Neuronal stem cell (in vitro differentiated cells): ENCODE results near the gene POLN.

Experiments
- DNase-seq: peaks from one replicate; pipeline ENCODE4 v3.0.0-alpha.2; 2013; ENCODE audit warnings: low spot score
- H2AFZ ChIP-seq: one replicate; pipeline ENCODE4 v1.6.1; 2013; ENCODE audit warnings: mild to moderate bottlenecking, low read length, inconsistent platforms
- H2AK5ac ChIP-seq: 2 replicates; pipeline ENCODE4 v1.6.1; 2013; ENCODE audit warnings: low read depth, mild to moderate bottlenecking, inconsistent platforms, low read length, moderate library complexity, mixed read lengths
- H2BK120ac ChIP-seq: 2 replicates; pipeline ENCODE4 v1.6.1; 2013; ENCODE audit warnings: low read depth, mild to moderate bottlenecking, inconsistent platforms, low read length, moderate library complexity, mixed read lengths
- H2BK12ac ChIP-seq: one replicate; pipeline ENCODE4 v1.6.1; 2013; ENCODE audit warnings: low read length, inconsistent platforms
- H2BK15ac ChIP-seq: 2 replicates; pipeline ENCODE4 v1.6.1; 2013; ENCODE audit warnings: mild to moderate bottlenecking, low read length, inconsistent platforms, mixed read lengths
- H2BK5ac ChIP-seq: one replicate; pipeline ENCODE4 v1.6.1; 2013; ENCODE audit warnings: inconsistent platforms, mild to moderate bottlenecking, low read length, moderate library complexity
- H3K14ac ChIP-seq: one replicate; pipeline ENCODE4 v1.6.1; 2013; ENCODE audit warnings: low read length, inconsistent platforms
- H3K18ac ChIP-seq: 2 replicates; pipeline ENCODE4 v1.6.1; 2013; ENCODE audit warnings: low read length, inconsistent platforms
- H3K23ac ChIP-seq: 2 replicates; pipeline ENCODE4 v1.6.1; 2013; ENCODE audit warnings: low read depth, mild to moderate bottlenecking, mixed read lengths, low read length, inconsistent platforms; ENCODE audit not compliant: poor library complexity
- H3K27ac ChIP-seq: replicated peaks from 3 replicates; pipeline ENCODE4 v1.5.1; 2013; ENCODE audit warnings: low read length, inconsistent platforms
- H3K27me3 ChIP-seq, 3 experiments: 2 replicates each; pipeline ENCODE4 v1.6.1; 2013; ENCODE audit warnings: low read length in 3 of 3, mild to moderate bottlenecking in 2 of 3, inconsistent platforms in 1 of 3, low read depth in 1 of 3, mixed read lengths in 1 of 3, moderate library complexity in 1 of 3; ENCODE audit not compliant: control insufficient read depth in 3 of 3, insufficient read depth in 3 of 3
- H3K36me3 ChIP-seq, 2 donors: replicated peaks in 1 of 2; 2 replicates each; pipeline ENCODE4 v1.6.1; 2013; ENCODE audit warnings: low read length in 2 of 2; ENCODE audit not compliant: control insufficient read depth in 2 of 2, insufficient read depth in 2 of 2
- H3K4ac ChIP-seq: 2 replicates; pipeline ENCODE4 v1.6.1; 2013; ENCODE audit warnings: inconsistent platforms, mild to moderate bottlenecking, low read length, moderate library complexity
- H3K4me1 ChIP-seq, 2 donors: 1 replicate in 1 of 2; 2 replicates in 1 of 2; pipeline ENCODE4 v1.6.1; 2013; ENCODE audit warnings: low read length in 2 of 2, low read depth in 1 of 2; ENCODE audit not compliant: control insufficient read depth in 2 of 2, insufficient read depth in 1 of 2
- H3K4me2 ChIP-seq: one replicate; pipeline ENCODE4 v1.6.1; 2013; ENCODE audit warnings: mild to moderate bottlenecking, low read length, inconsistent platforms; ENCODE audit not compliant: insufficient read depth, poor library complexity, severe bottlenecking
- H3K4me3 ChIP-seq, 2 donors: 2 replicates each; pipeline ENCODE4 v1.5.1; 2013; ENCODE audit warnings: low read length in 2 of 2, mild to moderate bottlenecking in 2 of 2, inconsistent platforms in 1 of 2, moderate library complexity in 1 of 2
- H3K79me1 ChIP-seq: one replicate; pipeline ENCODE4 v1.6.1; 2013; ENCODE audit warnings: low read depth, mild to moderate bottlenecking, inconsistent platforms, low read length, moderate library complexity
- H3K9ac ChIP-seq: one replicate; pipeline ENCODE4 v1.6.1; 2013; ENCODE audit warnings: mild to moderate bottlenecking, low read depth, low read length, inconsistent platforms; ENCODE audit not compliant: poor library complexity
- H3K9me3 ChIP-seq, 2 donors: replicated peaks in 1 of 2; 2 replicates each; pipeline versions ENCODE3 to v1.6.1; 2013; ENCODE audit warnings: low read length in 2 of 2, mild to moderate bottlenecking in 2 of 2, inconsistent platforms in 1 of 2, low read depth in 1 of 2, mixed read lengths in 1 of 2, moderate library complexity in 1 of 2; ENCODE audit not compliant: control insufficient read depth in 2 of 2, insufficient read depth in 1 of 2
- H4K8ac ChIP-seq: one replicate; pipeline ENCODE4 v1.6.1; 2013; ENCODE audit warnings: low read depth, mild to moderate bottlenecking, inconsistent platforms, low read length, moderate library complexity
- H4K91ac ChIP-seq: one replicate; pipeline ENCODE4 v1.6.1; 2013; ENCODE audit warnings: low read length, low read depth, mild to moderate bottlenecking, inconsistent platforms; ENCODE audit not compliant: poor library complexity
- WGBS, 2 donors: extraction: QIAGEN DNeasy Blood & Tissue Kit; methylation state at CpG; one replicate each; pipeline ENCODE4 v1.1.7; 2013; ENCODE audit warnings: missing lambda C conversion rate in 2 of 2, mixed read lengths in 1 of 2; ENCODE audit not compliant: insufficient read length in 2 of 2, insufficient replicate concordance in 1 of 2; ENCODE audit errors: extremely low coverage in 2 of 2; 5-methylcytosine and 5-hydroxymethylcytosine counted together

POLN gene

DNA sequence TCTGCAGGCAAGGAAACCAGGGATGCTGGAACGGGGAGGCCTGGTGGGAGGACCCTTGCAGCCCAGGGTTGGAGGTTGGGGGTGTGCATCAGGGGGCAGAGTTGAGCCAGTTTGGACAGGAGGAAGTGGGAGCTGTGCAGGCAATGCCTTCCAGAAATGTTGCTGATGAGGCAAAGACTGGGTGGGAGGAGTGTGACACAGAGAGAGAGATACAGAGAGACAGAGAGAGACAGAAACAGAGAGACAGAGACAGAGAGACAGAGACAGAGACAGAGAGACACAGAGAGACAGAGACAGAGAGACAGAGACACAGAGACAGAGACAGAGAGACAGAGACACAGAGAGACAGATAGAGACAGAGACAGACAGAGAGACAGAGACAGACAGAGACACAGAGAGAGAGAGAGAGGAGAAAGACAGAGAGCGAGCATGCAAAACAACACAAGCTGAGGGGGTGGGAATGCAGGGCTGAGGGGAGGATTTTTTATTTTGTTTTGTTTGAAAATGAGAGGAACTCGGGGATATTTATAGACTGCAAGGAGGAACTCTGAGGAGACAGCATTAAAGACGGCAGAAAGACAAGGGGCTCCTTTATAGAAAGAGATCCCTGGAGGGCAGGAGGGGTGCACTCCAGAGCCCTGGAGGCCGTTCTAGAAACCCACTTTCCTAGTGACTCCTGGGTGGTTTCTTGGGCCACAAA is 1.9 kb upstream of the POLN start:
- Histone ChIP-seq H3K9me3 (peaks cover 0 to 3% of the 10 kb centered on the region in 2 donors), H3K27me3 (no peaks in the 10 kb centered on the region), H3K36me3 (peaks cover 4 to 14% of the 10 kb centered on the region in 2 donors), H3K9ac (no peak overlapping the region), H3K23ac (no peak overlapping the region), H3K4me3 (no peak overlapping the region), H2BK12ac (no peak overlapping the region), H3K4me2 (no peak overlapping the region), H4K91ac (no peak overlapping the region), H3K79me1 (peaks cover 4% of the 10 kb centered on the region), H3K4me1 (peaks cover 1 to 19% of the 10 kb centered on the region in 2 donors), H3K4ac (no peak overlapping the region), H2BK5ac (no peak overlapping the region), H2AK5ac (no peak overlapping the region), H2AFZ (no peak overlapping the region), H2BK15ac (no peak overlapping the region), H3K14ac (no peak overlapping the region), H3K18ac (no peak overlapping the region), H3K27ac (no peak overlapping the region), H4K8ac (no peak overlapping the region), H2BK120ac (no peak overlapping the region)
- WGBS, 2 donors, result 100% methylated on average over 1 of the region's 5 CpGs; no CpG with 5 or more reads in 1 of the 2 donors
- no peak for DNase-seq

DNA sequence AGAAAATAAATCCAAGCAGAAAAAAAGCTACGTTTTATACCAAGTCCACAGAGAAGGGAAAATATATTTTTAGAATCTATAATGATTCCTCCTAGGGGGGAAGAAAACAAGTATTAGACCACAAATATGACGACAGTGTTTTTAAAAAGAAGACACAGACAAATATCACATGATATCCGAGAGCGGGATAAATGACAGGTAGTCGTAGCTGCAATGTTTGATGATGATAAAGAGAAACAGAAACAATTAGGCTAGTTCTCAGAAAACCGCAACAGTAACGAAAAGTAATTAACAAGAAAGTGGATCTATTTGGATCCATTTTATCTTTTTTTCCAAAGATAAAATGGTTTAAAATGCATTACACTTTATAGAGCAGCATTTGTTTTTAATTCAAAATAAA is 918 bp downstream of the POLN start:
- WGBS, 2 donors, result no CpG with 5 or more reads among the region's 7 CpGs
- no peak overlapping the region for H3K27ac ChIP-seq

DNA sequence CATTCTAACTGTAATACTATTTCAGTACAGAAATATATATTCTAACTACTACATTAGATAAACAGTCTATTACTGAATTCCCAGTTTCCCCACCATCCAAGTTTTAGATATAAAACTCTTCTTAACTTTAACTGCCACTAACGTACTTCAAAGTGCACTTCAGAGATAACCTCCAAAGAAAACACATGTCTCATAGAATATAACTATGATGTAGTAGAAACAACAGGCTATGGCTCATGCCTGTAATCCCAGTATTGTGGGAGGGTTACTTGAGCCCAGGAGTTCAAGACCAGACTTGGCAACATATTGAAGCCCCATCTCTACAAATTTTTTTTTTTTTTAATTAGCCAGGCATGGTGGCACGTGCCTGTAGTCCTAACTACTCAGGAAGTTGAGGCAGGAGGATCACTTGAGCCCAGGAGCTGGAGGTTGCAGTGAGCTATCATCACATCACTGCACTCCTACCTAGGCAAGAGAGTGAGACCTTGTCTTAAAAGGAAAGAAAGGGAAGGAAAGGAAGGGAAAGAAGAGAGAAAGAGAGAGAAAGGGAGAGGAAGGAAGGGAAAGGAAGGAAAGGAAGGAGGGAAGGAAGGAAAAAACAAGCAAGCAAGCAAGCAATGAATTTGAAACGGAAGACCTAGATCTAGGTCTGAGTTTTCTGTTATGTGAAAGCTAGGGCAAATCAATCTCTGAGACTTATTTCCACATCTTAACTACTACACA is 4.8 kb downstream of the POLN start:
- no peak overlapping the region for H4K91ac ChIP-seq
- no peaks in the 10 kb centered on the region for H3K27me3 ChIP-seq
- no peak overlapping the region for H2BK5ac ChIP-seq
- no peak overlapping the region for H3K23ac ChIP-seq
- peaks cover 5 to 79% of the 10 kb centered on the region in 2 donors for H3K36me3 ChIP-seq
- H2BK12ac ChIP-seq, result no peak overlapping the region
- no CpG with 5 or more reads among the region's 3 CpGs for WGBS, 2 donors
- no peak for DNase-seq
- H3K9ac ChIP-seq, result no peak overlapping the region
- H2BK120ac ChIP-seq, result no peak overlapping the region
- H3K9me3 ChIP-seq, result no peaks in the 10 kb centered on the region
- H2BK15ac ChIP-seq, result no peak overlapping the region
- no peak overlapping the region for H3K14ac ChIP-seq
- no peak overlapping the region for H3K4me2 ChIP-seq
- no peak overlapping the region for H3K27ac ChIP-seq
- H3K18ac ChIP-seq, result no peak overlapping the region
- H3K79me1 ChIP-seq, result peaks cover 4% of the 10 kb centered on the region
- no peak overlapping the region for H3K4ac ChIP-seq
- peaks cover 1 to 15% of the 10 kb centered on the region in 2 donors for H3K4me1 ChIP-seq
- H2AFZ ChIP-seq, result no peak overlapping the region
- no peak overlapping the region for H3K4me3 ChIP-seq
- no peak overlapping the region for H2AK5ac ChIP-seq
- H4K8ac ChIP-seq, result no peak overlapping the region

More for the DNA sequence above, 918 bp downstream of the POLN start:
- Histone ChIP-seq H3K4ac (no peak overlapping the region), H2BK15ac (no peak overlapping the region), H2BK5ac (no peak overlapping the region), H3K36me3 (peaks cover 2 to 41% of the 10 kb centered on the region in 2 donors), H3K14ac (no peak overlapping the region), H4K8ac (no peak overlapping the region), H3K4me3 (peak overlapping the region; percentile 88 to 98), H3K9me3 (peaks cover 0 to 3% of the 10 kb centered on the region in 2 donors), H2AFZ (peak overlapping the region; percentile 95), H3K4me1 (peaks cover 1 to 19% of the 10 kb centered on the region in 2 donors), H3K4me2 (peak overlapping the region; percentile 85), H3K27me3 (no peaks in the 10 kb centered on the region), H4K91ac (no peak overlapping the region), H3K79me1 (peaks cover 4% of the 10 kb centered on the region), H3K18ac (no peak overlapping the region), H3K23ac (no peak overlapping the region), H2BK120ac (no peak overlapping the region), H2AK5ac (no peak overlapping the region), H3K9ac (no peak overlapping the region), H2BK12ac (no peak overlapping the region)
- DNase-seq, result no peak

DNA sequence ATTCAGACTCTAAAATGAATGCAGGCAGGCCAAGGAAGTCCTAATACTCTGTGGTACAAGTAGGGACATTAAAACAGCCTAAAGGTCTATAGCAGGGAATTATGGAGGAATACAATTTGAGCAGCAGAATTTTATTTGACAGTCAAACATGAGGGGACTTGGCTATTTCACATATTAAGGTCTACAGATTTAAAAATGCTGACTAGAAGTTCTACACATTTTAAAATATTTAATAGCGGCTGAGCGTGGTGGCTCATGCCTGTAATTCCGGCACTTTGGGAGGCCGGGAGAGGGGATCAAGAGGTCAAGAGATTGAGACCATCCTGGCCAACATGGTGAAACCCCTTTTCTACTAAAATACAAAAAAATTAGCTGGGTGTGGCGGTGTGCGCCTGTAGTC is 10.8 kb downstream of the POLN start:
- no peak overlapping the region for H2BK5ac ChIP-seq
- H3K14ac ChIP-seq, result no peak overlapping the region
- H3K27me3 ChIP-seq, result no peaks in the 10 kb centered on the region
- no peak overlapping the region for H3K4me3 ChIP-seq
- no peak overlapping the region for H2BK120ac ChIP-seq
- no peaks in the 10 kb centered on the region for H3K9me3 ChIP-seq
- no peak overlapping the region for H3K18ac ChIP-seq
- no peak overlapping the region for H3K4me2 ChIP-seq
- H3K9ac ChIP-seq, result no peak overlapping the region
- H2BK12ac ChIP-seq, result no peak overlapping the region
- no peak overlapping the region for H2AK5ac ChIP-seq
- no peak overlapping the region for H3K27ac ChIP-seq
- H3K36me3 ChIP-seq, result peaks cover 3 to 76% of the 10 kb centered on the region in 2 donors
- no peaks in the 10 kb centered on the region for H3K79me1 ChIP-seq
- no peak for DNase-seq
- no peak overlapping the region for H2BK15ac ChIP-seq
- no peak overlapping the region for H2AFZ ChIP-seq
- no peak overlapping the region for H4K8ac ChIP-seq
- no peaks in the 10 kb centered on the region for H3K4me1 ChIP-seq
- WGBS, 2 donors, result no CpG with 5 or more reads among the region's 6 CpGs
- H3K4ac ChIP-seq, result no peak overlapping the region
- H4K91ac ChIP-seq, result no peak overlapping the region
- H3K23ac ChIP-seq, result no peak overlapping the region
